ENCODE data around the gene RDH13. TPM values are rescaled to one million over a fixed set of nuclear protein-coding genes. Genes with fewer than 3 reads are reported as not detected.
A peak's percentile ranks its signal among the peaks of the same experiment; 100 is the strongest.
"Not testable (repeated sequence)": the region's sequence is repeated elsewhere in the genome, so short reads cannot be mapped to it uniquely, and the experiment has no call there.

The RDH13 gene, protein sequence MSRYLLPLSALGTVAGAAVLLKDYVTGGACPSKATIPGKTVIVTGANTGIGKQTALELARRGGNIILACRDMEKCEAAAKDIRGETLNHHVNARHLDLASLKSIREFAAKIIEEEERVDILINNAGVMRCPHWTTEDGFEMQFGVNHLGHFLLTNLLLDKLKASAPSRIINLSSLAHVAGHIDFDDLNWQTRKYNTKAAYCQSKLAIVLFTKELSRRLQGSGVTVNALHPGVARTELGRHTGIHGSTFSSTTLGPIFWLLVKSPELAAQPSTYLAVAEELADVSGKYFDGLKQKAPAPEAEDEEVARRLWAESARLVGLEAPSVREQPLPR
- total RNA-seq = 63.0 TPM

DNA sequence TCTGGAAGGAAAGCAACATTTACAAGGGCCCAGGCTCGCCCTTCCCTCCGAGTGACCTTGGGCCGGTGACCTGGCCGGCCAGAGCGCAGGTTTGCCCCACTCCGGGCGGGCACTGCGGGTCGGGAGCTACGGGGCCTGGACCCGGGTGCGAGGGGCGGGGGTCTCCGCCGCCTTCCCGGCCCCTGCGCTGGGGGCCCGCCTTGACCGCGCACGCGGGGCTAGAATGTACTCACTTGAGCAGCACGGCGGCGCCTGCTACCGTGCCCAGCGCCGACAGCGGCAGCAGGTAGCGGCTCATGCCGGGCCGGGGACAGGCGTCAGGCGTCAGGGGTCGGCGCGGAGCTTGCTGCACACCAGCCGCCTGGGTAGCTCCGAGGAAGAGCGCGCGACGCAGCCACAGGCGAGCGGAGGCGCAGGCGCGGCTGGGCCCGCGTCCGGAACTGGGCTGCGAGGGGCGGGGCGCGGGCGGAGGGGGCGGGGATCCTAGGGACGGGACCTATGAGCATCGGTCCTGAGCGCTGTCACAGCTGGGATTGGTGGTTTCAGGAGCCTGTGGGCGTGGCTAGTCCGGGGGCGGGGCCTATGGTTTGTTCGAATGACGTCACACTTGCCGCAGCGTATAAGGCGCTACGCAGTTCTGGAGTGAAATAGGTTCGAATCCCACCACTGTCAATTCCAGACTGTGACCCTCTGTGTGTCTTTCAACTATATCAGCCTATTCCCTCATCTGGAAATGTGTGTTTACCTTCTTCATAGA, at the start of gene RDH13:
Gene RDH13, minus strand, starts transcription at position 414 of the 757 bp plus-strand sequence. Its CDS starts 116 bp downstream, at position 298.
- DNase-seq (ENCODE audit: low spot score) = peak; percentile 96

DNA sequence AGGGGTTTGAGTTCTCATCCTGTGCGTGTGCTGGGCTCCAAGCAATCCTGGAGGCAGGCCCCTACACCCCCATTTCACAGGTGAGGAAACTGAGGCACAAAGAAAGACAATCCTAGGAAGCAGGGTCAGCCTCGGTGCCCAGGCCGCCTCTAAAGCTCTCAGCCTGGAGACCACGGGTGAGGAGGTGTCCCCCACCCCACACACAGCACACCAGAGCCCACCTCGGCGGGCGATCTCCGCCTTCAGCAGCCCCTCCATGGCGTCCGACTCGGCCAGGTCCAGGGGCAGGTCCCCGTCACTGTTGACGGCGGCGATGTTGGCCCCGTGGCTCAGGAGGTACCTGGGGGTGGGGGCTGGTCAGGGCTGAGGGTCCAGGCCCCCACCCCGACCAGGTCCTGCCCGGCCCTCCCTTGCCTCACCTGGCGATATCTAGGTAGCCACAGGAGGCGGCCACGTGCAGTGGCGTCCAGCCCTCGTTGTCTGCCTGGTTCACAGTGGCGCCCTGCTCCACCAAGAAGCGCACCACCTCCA, 49.4 kb upstream of the RDH13 start:
- no peak for DNase-seq (ENCODE audit: low spot score)

DNA sequence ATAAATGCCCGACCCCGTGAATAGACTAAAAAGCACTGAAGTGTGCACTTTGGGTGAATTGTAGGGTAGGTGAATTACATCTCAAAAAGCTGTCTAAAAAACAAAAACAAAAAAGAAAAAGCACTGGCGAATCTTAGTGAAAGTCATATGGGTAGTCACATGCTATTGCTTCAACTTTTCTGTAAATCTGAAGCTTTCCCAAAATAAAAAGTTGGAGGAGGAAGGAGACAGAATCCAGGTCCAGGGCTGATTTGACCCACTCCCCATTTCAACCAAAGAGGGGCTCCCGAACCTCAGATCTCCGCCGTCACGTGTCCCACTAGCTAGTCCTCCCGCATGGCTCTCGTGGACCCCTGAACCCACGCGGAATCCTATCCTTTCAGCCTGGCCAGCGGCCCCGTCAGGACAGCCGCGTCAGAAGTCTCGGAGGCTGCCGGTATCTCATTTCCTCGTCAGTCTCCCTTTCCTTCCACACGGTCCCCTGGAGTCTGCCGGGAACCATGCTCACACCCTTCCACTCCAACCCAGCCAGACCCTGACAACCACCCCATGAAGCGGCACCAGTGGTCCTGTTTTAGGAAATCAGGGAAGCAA, 48.4 kb upstream of the RDH13 start:
- DNase-seq (ENCODE audit: low spot score) = no peak

DNA sequence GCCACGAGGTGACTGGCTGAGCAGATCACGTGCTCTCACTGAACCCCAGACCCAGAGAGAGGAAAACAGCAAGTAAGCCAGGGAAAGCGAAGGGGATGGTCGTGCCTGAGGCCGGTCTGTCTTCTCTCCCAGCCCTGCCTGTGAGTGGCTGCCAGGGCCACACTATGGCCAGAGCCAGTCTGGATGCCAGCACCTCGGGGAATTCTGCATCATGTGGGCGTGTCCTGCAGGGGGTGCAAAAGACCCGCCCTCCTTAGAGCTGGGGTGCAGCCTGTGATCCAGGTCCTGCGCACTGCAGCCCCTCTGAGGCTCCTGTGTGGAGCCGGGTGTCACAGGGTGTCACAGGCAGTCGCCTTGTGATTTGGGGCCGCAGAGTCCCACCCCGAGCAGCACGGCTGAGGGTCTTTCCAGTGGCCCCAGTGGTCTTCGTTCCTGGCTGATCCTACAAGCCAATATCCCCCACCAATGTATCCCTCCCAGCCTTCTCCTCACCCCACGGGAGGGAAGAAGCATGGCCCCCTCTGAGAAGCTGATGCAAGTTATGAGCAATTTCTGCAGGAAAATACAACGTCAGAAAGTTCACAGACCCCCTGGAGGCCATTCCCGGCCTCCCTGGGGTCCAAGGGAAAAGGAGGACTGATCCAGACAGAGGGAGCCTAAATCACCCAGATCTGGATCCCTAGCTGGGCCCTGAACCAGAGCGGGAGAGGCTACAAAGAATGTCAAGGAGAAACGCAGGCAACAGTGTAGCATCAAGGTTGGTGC, 46.8 kb upstream of the RDH13 start:
- no peak for DNase-seq (ENCODE audit: low spot score)

DNA sequence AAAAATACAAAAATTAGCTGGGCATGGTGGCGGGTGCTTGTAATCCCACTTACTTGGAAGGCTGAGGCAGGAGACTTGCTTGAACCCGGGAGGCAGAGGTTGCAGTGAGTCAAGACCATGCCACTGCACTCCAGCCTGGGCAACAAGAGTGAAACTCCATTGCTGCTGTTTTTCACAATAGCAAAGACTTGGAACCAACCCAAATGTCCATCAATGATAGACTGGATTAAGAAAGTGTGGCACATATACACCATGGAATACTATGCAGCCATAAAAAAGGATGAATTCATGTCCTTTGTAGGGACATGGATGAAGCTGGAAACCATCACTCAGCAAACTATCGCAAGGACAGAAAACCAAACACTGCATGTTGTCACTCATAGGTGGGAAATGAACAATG, 44.3 kb upstream of the RDH13 start:
- DNase-seq (ENCODE audit: low spot score) = not testable (repeated sequence)

DNA sequence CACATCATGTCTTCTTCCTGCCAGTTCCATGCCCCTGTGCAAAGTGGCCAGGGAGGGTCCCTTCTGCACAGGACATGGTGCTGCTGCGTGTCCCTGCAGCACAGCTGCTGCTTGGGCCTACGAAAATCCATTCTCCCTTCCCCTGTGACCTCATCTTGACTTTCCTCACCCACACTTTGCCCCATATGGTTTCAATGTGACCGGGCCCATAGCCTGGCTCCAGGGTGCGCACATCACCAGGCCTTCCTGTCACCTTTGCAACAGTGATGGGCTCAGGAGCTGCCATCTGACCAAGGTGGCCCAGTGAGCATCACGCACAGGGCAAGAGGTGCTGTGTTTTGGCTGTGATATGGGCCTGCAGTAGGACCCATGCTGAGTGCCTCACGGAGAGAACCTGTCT, 43.6 kb upstream of the RDH13 start:
- DNase-seq (ENCODE audit: low spot score) = no peak

DNA sequence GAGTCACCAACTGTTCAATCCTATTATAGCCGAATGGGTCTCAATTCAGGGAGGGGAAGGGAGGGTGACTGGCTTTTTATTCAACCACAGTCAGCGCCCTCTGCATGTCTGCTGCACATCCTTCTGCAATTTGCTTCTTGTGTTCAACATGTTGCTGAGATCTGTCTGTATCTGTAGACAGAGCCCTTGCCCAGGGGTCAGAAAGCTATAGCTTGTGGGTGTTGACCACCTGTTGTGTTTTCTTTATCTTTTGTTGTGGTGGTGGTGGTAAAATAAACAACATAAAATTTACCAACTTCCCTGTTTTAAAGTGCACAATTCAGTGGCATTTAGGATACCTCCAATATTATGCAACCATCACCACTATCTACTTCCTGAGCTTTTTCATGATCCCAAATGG, 42.3 kb upstream of the RDH13 start:
- no peak for DNase-seq (ENCODE audit: low spot score)

DNA sequence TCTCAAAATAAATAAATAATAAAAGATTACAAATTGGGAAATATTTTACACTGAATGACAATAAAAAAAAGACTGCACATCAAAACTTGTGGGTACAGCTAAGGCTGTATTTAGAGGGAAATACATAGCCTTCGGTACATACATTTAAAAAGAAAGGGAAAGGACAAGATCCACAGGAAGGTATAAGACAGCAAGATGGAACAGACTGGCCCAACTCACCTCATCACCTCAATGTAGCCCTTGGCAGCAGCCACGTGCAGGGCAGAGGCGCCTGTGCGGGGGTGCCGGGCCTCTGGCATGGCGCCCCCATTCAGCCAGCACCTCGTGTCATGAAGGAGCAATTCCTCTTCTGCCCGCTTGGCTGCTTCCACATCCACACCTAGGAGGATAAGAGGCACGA, 40.2 kb upstream of the RDH13 start:
- DNase-seq (ENCODE audit: low spot score) = no peak

DNA sequence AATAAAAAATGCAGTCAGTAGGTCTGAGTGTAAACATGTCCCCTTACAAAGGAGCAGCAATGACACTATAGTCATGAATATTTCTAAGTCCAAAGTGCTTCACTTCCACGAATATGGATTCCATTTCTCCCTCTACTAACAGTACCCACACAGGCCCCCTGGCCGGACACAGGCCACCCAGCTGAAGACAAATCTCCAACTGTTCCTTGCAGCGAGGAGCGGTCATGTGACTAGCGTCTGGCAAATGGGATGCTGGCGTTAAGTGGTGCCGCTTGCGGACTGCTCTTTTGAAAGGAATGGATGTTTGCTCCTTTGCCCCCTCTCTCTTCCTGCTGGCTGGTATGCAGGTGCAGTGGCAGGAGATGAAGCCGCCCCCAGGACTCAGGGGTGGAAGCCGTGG, 38.3 kb upstream of the RDH13 start:
- no peak for DNase-seq (ENCODE audit: low spot score)

DNA sequence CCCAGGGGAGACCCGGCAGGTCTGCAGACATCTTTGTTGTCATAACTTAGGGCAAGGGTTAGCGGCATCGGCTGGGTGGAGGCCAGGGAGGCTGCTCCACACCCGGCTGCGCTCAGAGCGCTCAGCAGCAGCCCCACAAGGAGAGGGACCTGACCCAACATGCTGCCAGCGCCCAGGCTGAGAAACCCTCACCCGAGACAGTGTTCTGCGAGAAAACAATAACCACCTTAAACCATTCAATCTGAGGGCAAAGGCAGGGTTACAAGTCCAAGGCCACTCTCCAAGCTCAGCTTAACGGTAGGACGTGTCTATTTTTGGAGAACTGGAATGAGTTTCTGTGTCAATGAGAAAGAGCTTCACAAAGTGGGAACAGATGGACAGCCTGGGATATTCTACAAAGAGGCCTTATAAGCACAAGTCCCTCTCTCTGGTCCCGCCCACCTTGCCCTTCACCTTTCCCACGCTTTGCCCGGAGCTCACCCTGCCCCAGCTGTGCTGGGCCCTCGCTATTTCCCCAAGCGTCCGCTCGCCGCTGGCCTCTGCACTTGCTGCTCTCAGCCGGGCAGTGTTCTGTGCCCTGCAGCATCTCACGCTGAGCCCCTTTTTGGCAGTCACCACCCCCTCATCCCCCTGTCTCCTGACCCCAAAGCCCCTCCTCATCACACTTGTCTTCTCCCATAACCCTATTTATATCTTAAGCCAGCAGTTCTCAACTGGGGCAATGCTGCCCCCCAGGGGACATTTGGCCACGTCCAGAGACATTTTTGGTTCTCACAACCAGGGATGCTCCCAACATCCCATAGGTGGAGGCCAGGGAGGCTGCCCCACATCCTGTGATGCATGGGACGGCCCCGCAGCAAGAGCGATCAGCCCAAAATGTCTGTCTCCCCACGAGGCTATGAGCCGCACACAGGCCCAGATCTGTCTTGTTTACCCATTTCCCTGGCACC, 36.9 kb upstream of the RDH13 start:
- DNase-seq (ENCODE audit: low spot score) = no peak

DNA sequence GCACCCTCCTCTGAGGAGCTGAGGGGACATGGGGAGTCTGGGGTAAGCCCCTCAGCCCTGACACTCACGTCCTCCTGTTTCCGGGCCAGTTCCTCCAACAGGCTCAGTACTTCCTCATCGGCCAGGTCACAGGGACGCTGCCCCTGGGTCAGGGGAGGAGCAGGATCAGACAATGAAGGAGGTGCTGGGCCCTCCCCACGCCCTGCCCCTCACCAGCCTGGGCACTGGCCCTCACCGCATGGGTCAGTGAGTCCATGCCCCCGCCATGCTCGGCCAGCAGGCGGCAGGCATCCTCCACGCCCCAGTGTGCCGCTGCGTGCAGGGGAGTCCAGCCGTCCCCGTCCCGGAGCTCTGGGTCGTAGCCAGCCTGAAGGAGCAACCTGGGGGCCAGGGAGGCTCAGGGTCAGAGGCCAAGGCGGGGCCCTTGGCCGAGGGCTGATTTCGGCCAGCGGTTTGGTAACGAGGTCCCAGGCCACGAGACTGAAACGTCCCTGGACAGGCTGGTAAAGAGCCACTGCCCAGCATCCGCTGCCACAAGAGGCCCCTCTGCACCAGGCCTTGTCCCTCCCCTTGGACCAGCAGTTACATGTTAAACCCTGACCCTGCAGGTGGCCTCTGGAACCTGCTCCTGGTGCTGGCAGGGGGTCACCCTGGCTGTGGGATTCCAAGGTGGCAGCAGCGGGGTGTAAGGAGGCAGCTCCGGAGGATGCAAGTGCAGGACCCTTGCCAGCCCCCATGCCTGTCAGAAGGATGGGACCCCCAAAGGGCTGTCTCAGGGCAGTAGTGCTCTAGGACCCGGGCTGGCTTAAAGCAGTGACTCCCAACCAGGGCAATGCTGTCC, 36.0 kb upstream of the RDH13 start:
- DNase-seq (ENCODE audit: low spot score) = no peak

DNA sequence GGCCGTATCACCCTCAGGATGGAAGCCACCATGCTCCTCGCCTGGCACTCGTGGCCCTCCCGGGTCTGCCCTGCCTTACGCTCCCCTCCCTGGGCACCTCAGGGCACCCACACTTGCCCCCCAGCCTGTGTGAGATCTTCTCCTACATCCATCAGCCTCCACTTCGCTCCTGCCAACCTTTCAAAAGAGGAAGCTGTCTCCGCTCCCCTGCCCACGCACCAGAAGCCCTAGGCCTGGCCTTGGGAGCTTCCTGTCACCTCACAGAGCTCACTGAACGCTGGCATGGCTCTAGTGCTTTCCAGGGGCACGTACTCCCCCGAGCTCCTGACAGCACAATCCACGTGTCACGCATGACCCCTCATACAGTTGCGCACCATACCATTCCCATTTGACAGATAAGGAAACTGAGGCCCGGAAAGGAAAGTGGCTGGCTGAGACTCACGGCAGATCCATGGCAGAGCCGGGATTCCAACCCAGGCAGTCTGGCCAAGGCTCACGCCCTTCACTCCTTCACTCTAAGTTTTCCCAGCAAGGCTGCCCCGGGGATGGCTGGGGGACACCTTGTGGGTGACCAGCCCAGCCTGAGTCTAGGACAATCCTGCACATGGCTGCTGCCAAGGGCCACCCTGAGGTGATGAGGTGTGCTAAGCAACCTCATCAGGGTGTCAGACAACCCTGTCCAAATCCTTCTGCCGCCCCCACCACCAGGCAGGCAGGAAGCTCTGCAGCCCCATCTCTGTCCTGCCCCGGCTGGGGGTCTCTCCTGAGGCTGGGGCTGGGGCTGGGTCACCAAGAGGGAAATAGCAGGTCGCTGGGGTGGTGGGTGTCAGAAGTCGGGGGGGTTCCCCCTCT, 35.1 kb upstream of the RDH13 start:
- DNase-seq (ENCODE audit: low spot score) = no peak

DNA sequence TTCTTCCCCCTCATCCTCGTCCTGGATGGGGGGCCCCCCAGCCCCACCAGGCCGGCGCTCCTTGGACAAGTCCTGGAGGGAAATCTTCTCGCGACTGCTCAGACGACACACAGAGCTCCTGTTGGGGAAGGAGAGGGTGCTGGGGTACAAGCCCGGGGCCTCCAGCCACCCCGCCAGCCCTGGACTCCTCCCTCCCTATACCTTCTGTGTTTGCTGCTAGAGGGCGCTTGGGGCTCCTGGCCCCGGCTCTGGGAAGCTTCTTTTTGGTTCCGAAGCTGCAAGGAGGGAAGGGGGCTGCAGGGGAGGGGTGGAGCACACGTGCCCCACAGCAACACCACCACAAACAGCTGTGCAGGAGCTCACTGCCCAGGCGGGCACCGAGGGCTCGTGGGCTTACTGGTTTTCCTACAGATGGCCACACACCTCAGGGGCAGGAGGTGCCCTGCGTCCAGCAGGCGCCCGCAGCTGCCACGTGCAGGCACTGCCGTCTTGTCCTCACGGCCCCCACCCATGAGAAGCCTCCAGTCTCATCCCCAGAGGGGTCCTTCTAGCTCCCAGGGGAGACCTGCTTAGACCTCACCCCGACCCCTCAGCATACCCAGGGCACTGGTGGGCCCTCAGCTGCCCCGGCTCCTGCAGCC, 33.2 kb upstream of the RDH13 start:
- DNase-seq (ENCODE audit: low spot score) = no peak

DNA sequence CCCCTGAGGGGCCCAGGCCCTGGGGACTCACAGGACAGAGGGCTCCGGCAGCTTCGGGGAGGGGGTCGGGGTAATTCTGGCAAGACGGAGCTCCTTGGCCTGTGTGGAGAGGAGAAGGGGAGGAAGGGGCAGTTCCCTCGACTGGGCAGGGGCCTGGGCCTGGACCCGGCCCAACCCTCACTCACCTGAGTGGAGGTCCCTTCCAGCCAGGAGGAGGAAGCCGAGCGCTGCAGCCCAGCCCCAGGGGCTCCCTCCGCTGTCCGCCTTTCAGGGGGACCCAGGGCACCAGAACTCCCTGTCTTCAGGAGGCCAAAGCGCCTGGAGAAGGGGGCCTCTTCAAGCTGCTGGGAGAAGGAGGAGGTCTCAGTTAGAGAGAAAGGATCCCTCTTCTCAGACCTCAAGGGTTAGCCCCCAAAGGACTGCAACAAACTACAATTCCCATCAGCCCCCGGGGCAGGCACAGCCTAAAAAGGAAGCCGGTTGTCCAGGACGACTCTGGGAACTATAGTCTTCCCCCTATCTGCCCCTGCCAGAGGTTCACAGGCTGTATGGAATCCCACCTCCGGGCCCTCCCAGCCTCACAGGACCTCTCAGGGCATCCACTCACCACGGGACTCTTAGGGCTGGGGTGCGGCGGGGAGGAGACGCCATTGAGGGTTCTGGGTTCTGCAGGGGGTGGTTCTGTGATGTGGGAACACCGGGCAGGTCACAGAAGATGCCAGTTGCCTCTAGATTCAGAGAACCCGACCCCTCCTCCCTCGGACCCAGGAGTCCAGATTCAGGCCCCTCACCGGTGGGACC, 32.5 kb upstream of the RDH13 start:
- DNase-seq (ENCODE audit: low spot score) = no peak

DNA sequence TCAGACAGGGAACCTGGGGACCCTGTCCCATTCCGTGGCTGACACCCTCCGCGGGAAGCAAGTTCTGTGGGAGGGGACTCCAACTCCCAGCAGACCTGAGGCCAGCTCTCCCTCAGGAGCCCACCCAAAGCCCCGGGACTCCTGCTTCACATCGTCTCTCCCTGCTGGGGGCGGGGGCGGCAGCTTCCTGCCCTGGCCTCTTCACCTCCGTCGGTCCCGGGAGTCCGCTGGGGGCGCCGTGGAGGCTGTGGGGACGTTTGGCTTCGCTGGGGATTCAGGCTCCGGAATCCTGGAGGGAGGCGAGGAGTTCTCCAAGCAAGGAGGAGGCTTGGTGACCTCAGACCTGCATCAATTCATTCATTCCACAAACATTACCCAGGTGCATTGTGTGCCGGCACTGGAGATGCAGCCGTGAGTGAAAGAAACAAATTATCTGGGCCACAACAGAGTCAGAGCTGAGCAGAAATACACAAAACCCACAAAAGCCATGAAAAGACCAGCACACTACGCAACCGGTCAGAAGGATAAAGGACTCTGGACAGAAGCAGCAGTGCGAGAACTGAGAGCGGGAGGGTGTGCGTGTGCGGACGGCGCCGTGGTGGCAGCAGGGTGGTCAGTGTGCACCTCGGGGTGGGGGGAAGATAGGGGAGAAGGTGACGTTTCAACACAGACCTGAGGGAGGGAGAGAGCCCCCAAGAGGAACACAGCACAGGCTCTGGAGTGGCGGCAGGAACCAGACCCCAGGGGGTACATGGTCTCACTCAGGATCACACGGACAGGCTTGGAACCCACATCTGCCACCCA, 31.7 kb upstream of the RDH13 start:
- DNase-seq (ENCODE audit: low spot score) = no peak

DNA sequence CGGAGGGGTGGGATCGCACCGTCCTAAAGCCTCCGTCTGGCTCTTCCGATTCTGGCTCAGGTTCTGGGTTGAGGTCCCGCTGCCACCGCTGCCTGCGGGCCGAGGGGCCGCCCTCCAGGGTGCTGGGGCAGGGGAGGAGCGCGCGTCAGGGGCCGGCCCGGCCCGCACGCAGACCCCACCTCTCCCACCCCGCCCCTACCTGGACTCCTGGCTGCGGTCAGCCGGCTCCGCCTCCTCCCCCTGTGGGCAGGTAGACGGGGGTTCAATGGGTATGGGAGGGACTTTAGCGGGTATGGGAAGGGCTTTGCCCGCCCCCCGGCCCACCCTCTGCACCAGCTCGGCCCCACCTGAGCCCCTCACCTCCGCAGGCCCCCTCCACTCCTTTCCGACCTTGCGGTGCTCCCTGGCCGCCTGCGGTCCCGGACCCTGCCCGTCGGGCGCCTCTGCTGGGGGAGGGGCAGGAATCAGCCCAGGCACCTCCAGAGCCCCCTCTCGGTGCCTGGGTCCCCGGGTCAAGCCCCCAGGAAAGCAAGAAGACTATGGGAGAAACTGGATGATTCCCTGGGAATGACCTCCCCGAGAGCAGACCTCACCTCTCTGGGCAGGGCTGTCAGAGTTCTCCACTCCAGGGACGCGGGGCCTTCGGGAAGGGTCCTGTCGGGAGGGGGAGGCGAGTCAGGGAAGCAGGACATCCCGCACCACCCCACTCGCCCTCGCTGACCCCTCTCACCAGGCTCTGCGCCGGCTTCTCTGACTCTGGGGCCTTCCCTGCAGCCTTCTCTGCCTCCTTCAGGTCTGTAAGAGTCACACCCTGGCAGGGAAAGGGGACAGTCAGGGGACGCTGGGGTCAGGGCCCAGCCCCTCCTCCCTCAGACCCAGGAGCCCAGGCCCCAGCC, 29.7 kb upstream of the RDH13 start:
- no peak for DNase-seq (ENCODE audit: low spot score)

Data from mucosa of gallbladder (tissue), 1 donor.